Fibroblast of pulmonary artery (primary cell): ENCODE results near the gene PYGO2.

ENCODE experiments used
- DNase-seq: peaks from one replicate; pipeline ENCODE4 v3.0.0-alpha.2; 2010; ENCODE audit warnings: low read depth
- H3K4me3 ChIP-seq: replicated peaks from 2 replicates; pipeline ENCODE4 v1.5.1; 2011; ENCODE audit warnings: low read depth, mild to moderate bottlenecking, control low read depth, low read length, moderate library complexity
- TF ChIP-seq, protein P1 (sequence below): IDR thresholded peaks from 2 replicates; pipeline ENCODE4 v1.5.1; 2011; ENCODE audit warnings: mild to moderate bottlenecking, control low read depth, low read length, inconsistent platforms; ENCODE audit errors: missing control alignments

The PYGO2 gene, protein sequence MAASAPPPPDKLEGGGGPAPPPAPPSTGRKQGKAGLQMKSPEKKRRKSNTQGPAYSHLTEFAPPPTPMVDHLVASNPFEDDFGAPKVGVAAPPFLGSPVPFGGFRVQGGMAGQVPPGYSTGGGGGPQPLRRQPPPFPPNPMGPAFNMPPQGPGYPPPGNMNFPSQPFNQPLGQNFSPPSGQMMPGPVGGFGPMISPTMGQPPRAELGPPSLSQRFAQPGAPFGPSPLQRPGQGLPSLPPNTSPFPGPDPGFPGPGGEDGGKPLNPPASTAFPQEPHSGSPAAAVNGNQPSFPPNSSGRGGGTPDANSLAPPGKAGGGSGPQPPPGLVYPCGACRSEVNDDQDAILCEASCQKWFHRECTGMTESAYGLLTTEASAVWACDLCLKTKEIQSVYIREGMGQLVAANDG

DNA sequence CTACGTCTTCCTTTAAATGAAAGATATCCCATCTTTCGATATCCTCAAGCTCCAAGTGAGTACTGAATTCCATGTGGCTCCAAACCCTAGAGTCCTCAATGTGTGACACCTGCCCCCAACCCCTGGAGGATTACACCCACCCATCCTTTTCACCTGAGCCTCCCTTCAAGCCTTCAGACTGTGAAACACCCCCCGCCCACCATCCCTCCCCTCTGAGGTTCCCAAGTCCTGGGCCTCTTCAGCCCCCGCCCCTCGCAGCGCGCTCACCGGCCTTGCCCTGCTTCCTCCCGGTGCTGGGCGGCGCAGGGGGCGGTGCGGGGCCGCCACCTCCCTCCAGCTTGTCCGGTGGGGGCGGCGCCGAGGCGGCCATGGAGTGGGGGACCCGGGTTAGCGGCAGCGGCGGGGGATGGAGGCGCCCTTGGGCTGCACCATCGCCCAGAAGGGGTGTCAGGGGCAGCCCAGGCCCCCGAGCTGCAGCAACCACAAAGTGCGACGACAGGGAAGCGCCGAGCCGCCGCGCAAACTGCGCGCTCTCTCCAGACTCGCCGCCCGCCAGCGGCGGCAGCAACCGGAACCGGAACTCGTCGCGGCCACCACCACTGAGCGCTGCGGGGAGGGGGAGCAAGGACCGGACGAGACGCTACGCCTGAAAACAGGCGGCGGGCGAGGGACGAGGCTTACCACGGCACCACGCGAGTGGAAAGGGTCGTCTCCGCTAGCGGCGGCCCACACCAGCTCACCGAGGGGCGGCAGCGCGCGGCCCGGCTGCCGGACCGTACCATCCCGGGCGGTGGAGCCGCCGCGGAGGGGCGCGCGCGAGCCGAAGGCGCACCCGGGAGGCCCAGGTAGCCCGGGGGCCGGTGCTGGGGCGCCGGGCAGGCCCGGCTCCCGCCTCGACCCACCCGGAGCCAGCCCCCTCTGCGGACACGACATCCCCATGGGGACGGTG is at the start of gene PYGO2:
Gene PYGO2 (minus strand): TSS at position 576 of the 949 bp plus-strand sequence. CDS start 206 bp downstream, at position 370.
- DNase-seq: peak; percentile 76
- peak within 1 kb of the TSS; percentile 68 for H3K4me3 ChIP-seq
- TF ChIP-seq, protein P1, sequence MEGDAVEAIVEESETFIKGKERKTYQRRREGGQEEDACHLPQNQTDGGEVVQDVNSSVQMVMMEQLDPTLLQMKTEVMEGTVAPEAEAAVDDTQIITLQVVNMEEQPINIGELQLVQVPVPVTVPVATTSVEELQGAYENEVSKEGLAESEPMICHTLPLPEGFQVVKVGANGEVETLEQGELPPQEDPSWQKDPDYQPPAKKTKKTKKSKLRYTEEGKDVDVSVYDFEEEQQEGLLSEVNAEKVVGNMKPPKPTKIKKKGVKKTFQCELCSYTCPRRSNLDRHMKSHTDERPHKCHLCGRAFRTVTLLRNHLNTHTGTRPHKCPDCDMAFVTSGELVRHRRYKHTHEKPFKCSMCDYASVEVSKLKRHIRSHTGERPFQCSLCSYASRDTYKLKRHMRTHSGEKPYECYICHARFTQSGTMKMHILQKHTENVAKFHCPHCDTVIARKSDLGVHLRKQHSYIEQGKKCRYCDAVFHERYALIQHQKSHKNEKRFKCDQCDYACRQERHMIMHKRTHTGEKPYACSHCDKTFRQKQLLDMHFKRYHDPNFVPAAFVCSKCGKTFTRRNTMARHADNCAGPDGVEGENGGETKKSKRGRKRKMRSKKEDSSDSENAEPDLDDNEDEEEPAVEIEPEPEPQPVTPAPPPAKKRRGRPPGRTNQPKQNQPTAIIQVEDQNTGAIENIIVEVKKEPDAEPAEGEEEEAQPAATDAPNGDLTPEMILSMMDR: no peak

DNA sequence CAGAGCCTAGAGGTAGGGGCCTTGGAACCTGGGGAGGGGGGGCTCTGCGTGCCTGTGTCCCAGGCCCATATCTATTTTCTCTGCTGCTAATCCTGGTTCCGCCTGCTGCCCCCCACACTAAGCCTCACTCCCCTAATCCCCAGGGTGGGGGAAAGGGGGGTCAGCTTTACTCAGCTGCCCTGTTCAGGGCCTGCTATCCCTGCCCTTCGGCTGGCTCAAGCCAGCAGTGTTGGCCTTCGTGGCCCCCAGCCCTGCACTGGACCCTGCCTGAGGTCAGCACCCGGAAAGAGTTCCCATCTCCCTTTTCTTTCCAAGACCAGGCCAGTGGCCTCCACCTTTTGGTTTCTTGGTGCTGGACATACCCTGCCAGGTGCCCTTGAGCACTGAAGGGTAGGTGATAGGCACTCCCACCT is 49.4 kb upstream of the PYGO2 start:
- TF ChIP-seq, protein P1: no peak
- H3K4me3 ChIP-seq: no peak overlapping the region
- no peak for DNase-seq

DNA sequence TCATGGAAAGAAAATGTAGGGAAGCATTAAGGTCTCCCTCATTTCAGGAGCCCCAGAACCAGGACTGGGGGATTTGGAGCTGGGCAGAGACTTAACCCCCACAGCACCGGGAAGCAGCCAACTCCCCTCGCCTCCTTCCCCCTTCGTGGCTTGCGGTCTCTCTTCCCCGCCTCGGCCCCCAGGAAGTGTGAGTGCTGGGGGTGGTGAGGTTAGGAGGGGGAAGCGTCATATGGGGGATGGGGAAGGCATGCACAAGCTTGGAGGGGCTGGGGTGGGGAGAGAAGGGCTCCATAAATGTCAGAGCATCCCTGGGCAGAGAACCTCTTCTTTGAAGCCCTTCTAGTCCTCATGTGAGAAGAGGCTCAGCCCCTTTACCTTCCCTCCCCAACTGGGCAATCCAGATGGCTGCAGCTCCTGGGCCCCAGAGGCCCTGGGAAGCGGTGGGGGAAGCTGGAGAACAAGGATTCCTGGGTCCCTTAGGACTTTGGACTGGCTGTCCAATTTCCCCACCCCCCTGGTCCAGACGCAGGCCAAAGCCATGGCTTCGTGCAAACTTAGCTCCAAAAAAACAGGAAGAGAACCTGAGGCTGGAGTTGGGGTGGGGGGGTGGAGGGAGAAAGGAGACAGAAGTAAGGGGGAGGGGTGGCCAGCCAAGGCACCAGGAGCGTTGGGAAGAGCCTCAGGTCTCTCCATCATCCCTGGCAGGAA is 48.8 kb upstream of the PYGO2 start:
- TF ChIP-seq, protein P1: no peak
- no peak overlapping the region for H3K4me3 ChIP-seq
- no peak for DNase-seq

DNA sequence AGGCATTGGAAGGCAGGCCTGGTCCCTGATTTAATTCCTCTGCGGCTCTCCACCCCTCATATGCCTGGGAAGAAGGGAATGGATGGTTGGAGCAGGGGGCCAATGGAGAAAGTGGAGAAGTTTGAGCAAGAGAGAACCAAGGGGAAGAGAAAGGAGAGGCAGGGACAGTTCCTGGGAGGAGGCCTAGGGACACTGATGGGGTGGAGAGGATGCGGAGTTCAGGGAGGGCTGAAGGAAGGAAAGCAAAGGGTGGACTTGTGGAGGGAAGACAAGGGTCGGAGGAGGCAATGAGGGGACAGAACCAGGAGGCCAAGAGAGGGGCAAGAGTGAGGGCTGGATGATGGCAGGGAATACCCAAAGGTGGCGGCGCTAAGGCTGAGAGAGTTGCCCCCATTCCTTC is 48.2 kb upstream of the PYGO2 start:
- TF ChIP-seq, protein P1: no peak
- no peak overlapping the region for H3K4me3 ChIP-seq
- DNase-seq: no peak

DNA sequence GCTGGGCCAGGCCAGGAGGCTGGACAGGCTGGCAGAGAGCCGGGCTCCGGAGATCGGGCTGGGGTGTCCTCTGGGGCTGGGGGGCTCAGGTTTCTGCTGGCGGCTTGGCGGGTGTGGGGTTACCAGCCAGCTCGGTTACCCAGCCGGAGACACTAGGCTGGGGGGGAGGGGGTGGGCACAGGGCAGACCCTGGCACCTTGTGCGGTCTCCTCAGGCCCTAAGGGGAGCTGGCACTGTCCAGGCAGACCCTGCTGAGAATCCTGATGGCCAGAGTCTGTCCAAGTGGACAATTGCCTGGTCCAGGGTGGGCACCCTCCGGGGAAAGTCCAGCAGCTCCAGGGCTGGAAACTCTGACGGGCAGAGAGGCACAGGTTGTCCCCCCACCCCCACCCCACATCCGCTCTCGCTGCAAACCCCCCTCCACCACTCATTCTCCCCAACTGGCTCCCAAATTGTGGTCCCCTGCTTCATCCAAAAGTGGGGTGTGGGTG is 47.7 kb upstream of the PYGO2 start:
- H3K4me3 ChIP-seq: no peak overlapping the region
- DNase-seq: no peak
- TF ChIP-seq, protein P1: no peak

DNA sequence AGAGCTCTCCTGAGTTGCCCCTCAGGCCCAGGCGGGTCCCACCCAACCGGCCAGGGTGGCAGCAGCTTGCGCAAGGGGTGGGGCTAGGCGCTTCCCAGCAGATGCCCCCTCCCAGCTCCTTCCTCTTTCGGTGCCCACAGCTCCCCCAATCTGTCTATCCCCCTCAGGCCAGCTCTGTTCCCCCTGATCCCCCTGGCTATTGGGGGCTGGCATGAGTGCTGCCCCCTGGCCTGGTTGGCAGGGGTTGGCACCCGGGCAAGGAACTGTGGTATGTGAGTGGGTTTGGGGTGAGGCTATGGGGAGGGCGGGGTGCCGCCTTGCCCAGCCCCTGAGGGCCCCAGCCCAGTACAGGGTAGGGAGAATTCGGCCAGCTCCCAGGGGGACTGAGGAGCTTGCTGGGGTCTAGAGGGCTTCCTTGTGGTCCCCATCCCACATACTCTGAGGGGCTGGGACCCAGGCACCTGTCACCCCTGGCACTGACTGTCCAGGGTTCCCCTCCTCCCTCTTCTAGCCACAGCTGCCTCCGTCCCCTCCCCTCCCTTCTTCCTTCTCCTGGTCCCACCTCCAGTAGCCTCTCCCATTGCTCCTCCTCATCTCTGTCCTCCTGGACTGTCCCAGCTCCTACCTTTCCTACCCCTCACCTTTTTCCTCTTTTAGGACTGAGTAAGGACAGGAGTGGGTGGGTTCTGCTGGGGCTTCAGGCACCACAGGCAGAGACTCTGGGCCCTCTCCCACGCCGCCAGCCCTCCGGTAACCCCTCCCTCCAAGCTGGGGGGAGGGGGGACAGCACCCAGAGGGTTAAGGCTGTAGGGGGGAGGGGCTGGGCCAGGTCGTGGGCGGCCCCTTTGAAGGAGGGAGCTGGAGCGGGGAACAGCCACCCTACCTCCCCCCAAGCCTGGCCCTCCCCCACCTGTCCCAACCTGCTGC is 46.7 kb upstream of the PYGO2 start:
- H3K4me3 ChIP-seq: no peak overlapping the region
- TF ChIP-seq, protein P1: no peak

More for the DNA sequence above, 46.7 kb upstream of the PYGO2 start:
- DNase-seq: no peak
